MG63 (cell line): ENCODE results near the gene PIP5K1A. TPM values are rescaled to one million over a fixed set of nuclear protein-coding genes. Genes with fewer than 3 reads are reported as not detected.

Source experiments
- DNase-seq: peaks from one replicate; pipeline ENCODE4 v3.0.0-alpha.2; 2020
- H3K27me3 ChIP-seq: fragments of 250-450 bp; sonication (Bioruptor Pico); 2 replicates; pipeline ENCODE4 v1.5.1; 2020; ENCODE audit warnings: mild to moderate bottlenecking, moderate library complexity
- H3K36me3 ChIP-seq: fragments of 250-450 bp; sonication (Bioruptor Pico); 2 replicates; pipeline ENCODE4 v1.5.1; 2020; ENCODE audit warnings: mild to moderate bottlenecking, moderate library complexity
- H3K4me3 ChIP-seq: fragments of 250-450 bp; sonication (Bioruptor Pico); 2 replicates; pipeline ENCODE4 v1.5.1; 2020; ENCODE audit warnings: mild to moderate bottlenecking, moderate library complexity
- H3K9me3 ChIP-seq: fragments of 250-450 bp; sonication (Bioruptor Pico); 2 replicates; pipeline ENCODE4 v1.5.1; 2020; ENCODE audit warnings: mild to moderate bottlenecking, moderate library complexity
- total RNA-seq: library from RNA; depleted of rRNA; stranded (reverse); fragments of >200 nt; shearing (Covaris generic); gene quantifications from 2 replicates; pipeline ENCODE4 v1.2.3, GENCODE V29; 2014; ENCODE audit warnings: low replicate concordance; rRNA removed

The PIP5K1A gene
- total RNA-seq = 28.3 and 38.6 TPM in 2 replicates

- DNase-seq = peak; percentile 99
- Histone ChIP-seq H3K4me3 (peak within 1 kb of the TSS; percentile 98), H3K27me3 (no peaks in the 10 kb centered on the region), H3K36me3 (peaks cover 39% of the 10 kb centered on the region), H3K9me3 (no peaks in the 10 kb centered on the region)
Observed at GRCh38 chr1:151198254-151199127, at the start of gene PIP5K1A. Gene PIP5K1A (plus strand): TSS chr1:151198552. CDS start chr1:151198997, 445 bp downstream.

GRCh38 chr1:151156515-151156819, 41.9 kb upstream of the PIP5K1A start, which contains the start of gene TNFAIP8L2:
Gene TNFAIP8L2 (plus strand): TSS chr1:151156649. CDS start chr1:151158698, 2,049 bp downstream.
- H3K4me3 ChIP-seq = no peak within 1 kb of the TSS
- no peak for DNase-seq
- H3K27me3 ChIP-seq = no peaks in the 10 kb centered on the region
- peaks cover 29% of the 10 kb centered on the region for H3K36me3 ChIP-seq
- H3K9me3 ChIP-seq = no peaks in the 10 kb centered on the region

GRCh38 chr1:151157067-151157531, 41.3 kb upstream of the PIP5K1A start:
- H3K9me3 ChIP-seq = no peaks in the 10 kb centered on the region
- no peaks in the 10 kb centered on the region for H3K27me3 ChIP-seq
- no peak overlapping the region for H3K4me3 ChIP-seq
- H3K36me3 ChIP-seq = peaks cover 35% of the 10 kb centered on the region
- DNase-seq = no peak

GRCh38 chr1:151158326-151158725, 40.0 kb upstream of the PIP5K1A start:
- Histone ChIP-seq H3K27me3 (no peaks in the 10 kb centered on the region), H3K36me3 (peaks cover 36% of the 10 kb centered on the region), H3K9me3 (no peaks in the 10 kb centered on the region), H3K4me3 (no peak overlapping the region)
- DNase-seq = no peak

GRCh38 chr1:151158751-151159251, 39.6 kb upstream of the PIP5K1A start:
- Histone ChIP-seq H3K27me3 (no peaks in the 10 kb centered on the region), H3K9me3 (no peaks in the 10 kb centered on the region), H3K36me3 (peaks cover 39% of the 10 kb centered on the region), H3K4me3 (no peak overlapping the region)
- no peak for DNase-seq

GRCh38 chr1:151159373-151159772, 39.0 kb upstream of the PIP5K1A start:
- no peak for DNase-seq
- no peaks in the 10 kb centered on the region for H3K27me3 ChIP-seq
- no peaks in the 10 kb centered on the region for H3K9me3 ChIP-seq
- peaks cover 40% of the 10 kb centered on the region for H3K36me3 ChIP-seq
- H3K4me3 ChIP-seq = no peak overlapping the region

- Histone ChIP-seq H3K36me3 (peaks cover 51% of the 10 kb centered on the region), H3K9me3 (no peaks in the 10 kb centered on the region), H3K4me3 (peak overlapping the region; percentile 96), H3K27me3 (no peaks in the 10 kb centered on the region)
- no peak for DNase-seq
Observed at GRCh38 chr1:151164732-151165280, 33.5 kb upstream of the PIP5K1A start.

GRCh38 chr1:151165281-151165737, 33.0 kb upstream of the PIP5K1A start:
- Histone ChIP-seq H3K4me3 (peak overlapping the region; percentile 96), H3K9me3 (no peaks in the 10 kb centered on the region), H3K27me3 (no peaks in the 10 kb centered on the region), H3K36me3 (peaks cover 50% of the 10 kb centered on the region)
- DNase-seq = peak; percentile 48

- H3K9me3 ChIP-seq = no peaks in the 10 kb centered on the region
- peaks cover 46% of the 10 kb centered on the region for H3K36me3 ChIP-seq
- peak within 1 kb of the TSS; percentile 96 for H3K4me3 ChIP-seq
- peak; percentile 99 for DNase-seq
- no peaks in the 10 kb centered on the region for H3K27me3 ChIP-seq
Observed at GRCh38 chr1:151165738-151166504, 32.4 kb upstream of the PIP5K1A start, which contains the start of the genes LYSMD1 and SCNM1. Gene LYSMD1 (minus strand): TSS chr1:151165902. CDS start chr1:151165258, 644 bp downstream. Gene SCNM1 (plus strand): TSS chr1:151166144. CDS start chr1:151166153, 9 bp downstream.

- H3K4me3 ChIP-seq = peak overlapping the region; percentile 96
- DNase-seq = peak; percentile 26
- H3K9me3 ChIP-seq = no peaks in the 10 kb centered on the region
- H3K36me3 ChIP-seq = peaks cover 43% of the 10 kb centered on the region
- no peaks in the 10 kb centered on the region for H3K27me3 ChIP-seq
Observed at GRCh38 chr1:151166505-151166956, 31.8 kb upstream of the PIP5K1A start.

- H3K27me3 ChIP-seq = no peaks in the 10 kb centered on the region
- no peaks in the 10 kb centered on the region for H3K9me3 ChIP-seq
- no peak for DNase-seq
- H3K4me3 ChIP-seq = peak overlapping the region; percentile 96
- H3K36me3 ChIP-seq = peaks cover 37% of the 10 kb centered on the region
Observed at GRCh38 chr1:151167116-151167515, 31.2 kb upstream of the PIP5K1A start.

GRCh38 chr1:151171190-151171589, 27.2 kb upstream of the PIP5K1A start:
- no peak for DNase-seq
- Histone ChIP-seq H3K9me3 (no peaks in the 10 kb centered on the region), H3K27me3 (no peaks in the 10 kb centered on the region), H3K4me3 (no peak overlapping the region), H3K36me3 (peaks cover 30% of the 10 kb centered on the region)

GRCh38 chr1:151175041-151175741, 23.2 kb upstream of the PIP5K1A start:
- H3K4me3 ChIP-seq = no peak overlapping the region
- peaks cover 25% of the 10 kb centered on the region for H3K36me3 ChIP-seq
- H3K9me3 ChIP-seq = no peaks in the 10 kb centered on the region
- no peak for DNase-seq
- H3K27me3 ChIP-seq = no peaks in the 10 kb centered on the region

- Histone ChIP-seq H3K36me3 (peaks cover 26% of the 10 kb centered on the region), H3K27me3 (no peaks in the 10 kb centered on the region), H3K4me3 (no peak within 1 kb of the TSS), H3K9me3 (no peaks in the 10 kb centered on the region)
- DNase-seq = no peak
Observed at GRCh38 chr1:151175863-151176262, 22.5 kb upstream of the PIP5K1A start, which contains the start of gene TMOD4. Gene TMOD4 (minus strand): TSS chr1:151175981. CDS start chr1:151174875, 1,106 bp downstream.

- no peak overlapping the region for H3K4me3 ChIP-seq
- H3K27me3 ChIP-seq = no peaks in the 10 kb centered on the region
- H3K9me3 ChIP-seq = no peaks in the 10 kb centered on the region
- DNase-seq = no peak
- peaks cover 32% of the 10 kb centered on the region for H3K36me3 ChIP-seq
Observed at GRCh38 chr1:151176514-151177045, 21.8 kb upstream of the PIP5K1A start.

- DNase-seq = no peak
- Histone ChIP-seq H3K4me3 (no peak overlapping the region), H3K36me3 (peaks cover 55% of the 10 kb centered on the region), H3K9me3 (no peaks in the 10 kb centered on the region), H3K27me3 (no peaks in the 10 kb centered on the region)
Observed at GRCh38 chr1:151184211-151184610, 14.1 kb upstream of the PIP5K1A start.
